Measurements from ENCODE around the gene PALM3. TPM values are rescaled to one million over a fixed set of nuclear protein-coding genes. Genes with fewer than 3 reads are reported as not detected.

Gene PALM3
- total RNA-seq, 3 donors from 2014 or later (not counting 1 experiment from before 2014, with no cell fraction given) = not detected

DNA sequence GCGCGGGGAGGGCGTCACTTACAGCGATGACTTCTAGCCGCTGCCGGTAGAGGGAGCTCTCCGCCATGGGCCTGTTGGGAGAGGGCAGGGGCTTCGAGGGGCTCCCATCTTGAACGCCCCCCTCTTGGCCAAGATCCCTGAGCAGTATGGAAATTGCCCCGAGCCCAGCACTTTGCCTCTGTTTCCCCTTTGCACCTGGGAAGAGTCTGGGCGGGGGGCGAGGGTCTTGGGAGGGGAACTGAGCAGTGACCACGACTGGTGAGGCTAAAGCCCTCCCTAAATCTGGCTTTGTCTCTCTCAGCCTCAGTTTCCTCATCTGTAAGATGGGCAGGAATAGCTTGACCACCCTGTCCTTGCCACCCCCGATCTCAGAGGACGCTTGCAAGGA, 2.8 kb downstream of the PALM3 start:
- Histone ChIP-seq H3K27me3 (ENCODE audit: control insufficient read depth, insufficient read depth, low read length) (peaks cover 20% of the 10 kb centered on the region), H3K4me1 (ENCODE audit: control insufficient read depth, insufficient read depth, low read length) (peaks cover 21% of the 10 kb centered on the region), H3K36me3 (ENCODE audit: control insufficient read depth, insufficient read depth, low read length) (no peaks in the 10 kb centered on the region), H3K27ac (ENCODE audit: low read length) (no peak overlapping the region), H3K4me3 (ENCODE audit: low read length) (no peak overlapping the region), H3K9me3 (ENCODE audit: control insufficient read depth, insufficient read depth, low read length) (no peaks in the 10 kb centered on the region)
- Mint-ChIP-seq H3K27ac (peak overlapping the region in 1 of 2 donors; percentile 17), H3K4me1 (peaks cover 9 to 18% of the 10 kb centered on the region in 2 donors), H3K27me3 (ENCODE audit: low read depth in 2 of 2) (peaks cover 20 to 30% of the 10 kb centered on the region in 2 donors), H3K4me3 (no peak overlapping the region), H3K9me3 (no peaks in the 10 kb centered on the region), H3K36me3 (no peaks in the 10 kb centered on the region)
- ATAC-seq (peak in 2 of 3 donors; percentile 63 to 73), DNase-seq (peak; percentile 46 to 75)
- WGBS (ENCODE audit: insufficient coverage) = 24% methylated on average over 15 of the region's 15 CpGs
- TF ChIP-seq, protein P1, sequence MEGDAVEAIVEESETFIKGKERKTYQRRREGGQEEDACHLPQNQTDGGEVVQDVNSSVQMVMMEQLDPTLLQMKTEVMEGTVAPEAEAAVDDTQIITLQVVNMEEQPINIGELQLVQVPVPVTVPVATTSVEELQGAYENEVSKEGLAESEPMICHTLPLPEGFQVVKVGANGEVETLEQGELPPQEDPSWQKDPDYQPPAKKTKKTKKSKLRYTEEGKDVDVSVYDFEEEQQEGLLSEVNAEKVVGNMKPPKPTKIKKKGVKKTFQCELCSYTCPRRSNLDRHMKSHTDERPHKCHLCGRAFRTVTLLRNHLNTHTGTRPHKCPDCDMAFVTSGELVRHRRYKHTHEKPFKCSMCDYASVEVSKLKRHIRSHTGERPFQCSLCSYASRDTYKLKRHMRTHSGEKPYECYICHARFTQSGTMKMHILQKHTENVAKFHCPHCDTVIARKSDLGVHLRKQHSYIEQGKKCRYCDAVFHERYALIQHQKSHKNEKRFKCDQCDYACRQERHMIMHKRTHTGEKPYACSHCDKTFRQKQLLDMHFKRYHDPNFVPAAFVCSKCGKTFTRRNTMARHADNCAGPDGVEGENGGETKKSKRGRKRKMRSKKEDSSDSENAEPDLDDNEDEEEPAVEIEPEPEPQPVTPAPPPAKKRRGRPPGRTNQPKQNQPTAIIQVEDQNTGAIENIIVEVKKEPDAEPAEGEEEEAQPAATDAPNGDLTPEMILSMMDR (IDR thresholded peaks at IDR 0.05) = peak; percentile 61
- intact Hi-C loops (cut with micrococcal nuclease) = no loop called here

DNA sequence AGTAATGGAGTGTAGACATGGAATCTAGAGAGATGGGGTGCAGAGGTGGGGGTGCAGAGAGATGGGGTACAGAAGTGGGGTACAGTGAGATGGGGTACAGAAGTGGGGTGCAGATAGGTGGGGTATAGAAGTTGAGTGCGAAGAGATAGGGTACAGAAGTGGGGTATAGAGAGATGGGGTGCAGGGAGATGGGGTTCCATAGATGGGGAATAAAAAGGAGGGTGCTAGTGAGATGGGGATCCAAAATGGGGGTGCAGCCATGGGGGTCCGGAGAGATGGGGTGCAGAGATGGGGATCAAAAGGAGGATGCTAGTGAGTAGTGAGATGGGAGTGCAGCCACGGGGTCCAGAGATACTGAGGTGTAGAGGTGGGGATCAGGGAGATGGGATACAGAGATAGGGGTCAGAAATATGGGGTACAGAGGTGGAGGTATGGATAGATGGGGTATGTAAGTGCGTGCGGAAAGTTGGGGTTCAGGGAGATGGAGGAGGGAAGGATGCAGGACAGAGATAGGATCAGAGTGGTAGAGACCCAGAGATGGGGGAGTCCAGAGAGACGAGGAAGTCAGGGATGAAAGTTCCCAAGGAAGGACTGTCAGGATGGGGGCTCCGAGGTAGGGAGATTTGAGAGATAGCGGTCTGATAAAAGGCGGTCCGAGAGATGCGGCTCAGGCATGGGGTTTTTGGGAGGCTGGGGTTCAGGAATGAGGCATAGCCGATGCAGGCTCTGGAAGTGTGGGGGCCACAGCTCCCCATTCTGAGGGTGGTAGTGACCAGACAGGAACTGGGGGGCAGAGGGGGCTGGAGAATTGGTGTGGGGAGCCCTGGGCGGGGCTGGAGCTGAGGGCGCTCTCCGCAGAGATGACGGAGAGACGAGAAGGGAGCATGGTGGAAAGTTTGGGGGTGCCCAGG, 3.4 kb downstream of the PALM3 start:
- H3K27me3 ChIP-seq (ENCODE audit: control insufficient read depth, insufficient read depth, low read length) = peaks cover 20% of the 10 kb centered on the region
- ATAC-seq = no peak
- no peaks in the 10 kb centered on the region for H3K36me3 ChIP-seq (ENCODE audit: control insufficient read depth, insufficient read depth, low read length)
- no peak overlapping the region for H3K4me3 ChIP-seq (ENCODE audit: low read length)
- peak overlapping the region in 1 of 2 donors; percentile 17 for H3K27ac Mint-ChIP-seq
- no peaks in the 10 kb centered on the region for H3K9me3 Mint-ChIP-seq
- H3K9me3 ChIP-seq (ENCODE audit: control insufficient read depth, insufficient read depth, low read length) = no peaks in the 10 kb centered on the region
- intact Hi-C loops (cut with micrococcal nuclease) = no loop called here
- peak overlapping the region; percentile 45 for H3K4me3 Mint-ChIP-seq
- peaks cover 9 to 22% of the 10 kb centered on the region in 2 donors for H3K4me1 Mint-ChIP-seq
- H3K36me3 Mint-ChIP-seq = no peaks in the 10 kb centered on the region
- no peak overlapping the region for H3K27ac ChIP-seq (ENCODE audit: low read length)
- TF ChIP-seq, protein P1 (IDR thresholded peaks at IDR 0.05) = no peak
- peaks cover 20 to 30% of the 10 kb centered on the region in 2 donors for H3K27me3 Mint-ChIP-seq (ENCODE audit: low read depth in 2 of 2)
- WGBS (ENCODE audit: insufficient coverage) = 24% methylated on average over 17 of the region's 17 CpGs
- no peak for DNase-seq
- peaks cover 21% of the 10 kb centered on the region for H3K4me1 ChIP-seq (ENCODE audit: control insufficient read depth, insufficient read depth, low read length)

DNA sequence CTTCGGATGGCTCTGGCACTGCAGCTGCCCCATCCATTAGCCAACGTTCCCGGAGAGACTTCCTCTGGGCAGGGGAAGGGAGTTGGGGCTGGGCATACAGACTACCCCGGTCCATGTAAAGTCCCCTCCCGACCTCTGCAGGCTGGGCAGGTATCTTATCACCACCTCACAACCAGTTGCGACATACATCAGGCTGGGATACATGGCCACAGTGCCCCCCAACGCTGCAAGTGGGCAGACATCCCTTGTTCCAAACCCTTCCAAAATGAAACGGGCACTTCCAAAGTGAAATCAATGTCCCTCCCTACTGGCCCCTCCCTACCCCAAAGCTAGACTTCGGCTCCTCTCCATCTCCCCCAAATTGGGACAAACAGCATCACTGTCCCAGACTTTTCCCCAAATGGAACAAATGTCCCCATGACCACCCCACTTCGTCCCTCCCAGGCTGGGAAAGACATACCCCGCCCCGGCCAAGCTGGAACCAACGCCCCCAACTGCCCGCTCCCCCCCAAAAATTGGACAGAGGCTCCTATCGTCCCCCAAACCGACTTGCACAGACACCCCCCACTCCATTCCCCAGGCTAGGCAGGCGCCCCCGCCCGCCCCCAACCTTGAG, 5.0 kb downstream of the PALM3 start:
- WGBS (ENCODE audit: insufficient coverage) = 42% methylated on average over 19 of the region's 19 CpGs
- Mint-ChIP-seq H3K27me3 (ENCODE audit: low read depth in 2 of 2) (peaks cover 20 to 30% of the 10 kb centered on the region in 2 donors), H3K36me3 (no peaks in the 10 kb centered on the region), H3K9me3 (no peaks in the 10 kb centered on the region), H3K4me1 (peaks cover 9 to 22% of the 10 kb centered on the region in 2 donors), H3K27ac (no peak overlapping the region), H3K4me3 (peak overlapping the region; percentile 31)
- ATAC-seq = no peak
- no peak for DNase-seq
- Histone ChIP-seq H3K4me3 (ENCODE audit: low read length) (no peak overlapping the region), H3K9me3 (ENCODE audit: control insufficient read depth, insufficient read depth, low read length) (no peaks in the 10 kb centered on the region), H3K4me1 (ENCODE audit: control insufficient read depth, insufficient read depth, low read length) (peaks cover 21% of the 10 kb centered on the region), H3K36me3 (ENCODE audit: control insufficient read depth, insufficient read depth, low read length) (peaks cover 10% of the 10 kb centered on the region), H3K27me3 (ENCODE audit: control insufficient read depth, insufficient read depth, low read length) (peaks cover 20% of the 10 kb centered on the region), H3K27ac (ENCODE audit: low read length) (no peak overlapping the region)
- TF ChIP-seq, protein P1 (IDR thresholded peaks at IDR 0.05) = no peak
- intact Hi-C loops (cut with micrococcal nuclease) = no loop called here

Data from natural killer cell (primary cell).